ENCODE data around the gene MRPL36.

The MRPL36 gene

GRCh38 chr5:1842004-1842819 lies 42.6 kb upstream of the MRPL36 start:
- no peak for TF ChIP-seq CTCF (IDR thresholded peaks at IDR 0.05; ENCODE audit: low read depth, low read length, missing control alignments)
- DNase-seq (ENCODE audit: low read depth): no peak
- no peak overlapping the region for H3K4me3 ChIP-seq (ENCODE audit: low read depth, low read length)
- in situ Hi-C loops (cut with HindIII; ENCODE audit: low sequenced_read_pairs): no loop called here

- H3K4me3 ChIP-seq (ENCODE audit: low read depth, low read length): no peak overlapping the region
- DNase-seq (ENCODE audit: low read depth): no peak
- in situ Hi-C loops (cut with HindIII; ENCODE audit: low sequenced_read_pairs): no loop called here
- no peak for TF ChIP-seq CTCF (IDR thresholded peaks at IDR 0.05; ENCODE audit: low read depth, low read length, missing control alignments)
These were observed 41.3 kb upstream of the MRPL36 start for GRCh38 chr5:1840741-1841521.

- no peak for DNase-seq (ENCODE audit: low read depth)
- in situ Hi-C loops (cut with HindIII; ENCODE audit: low sequenced_read_pairs): no loop called here
- no peak for TF ChIP-seq CTCF (IDR thresholded peaks at IDR 0.05; ENCODE audit: low read depth, low read length, missing control alignments)
- no peak overlapping the region for H3K4me3 ChIP-seq (ENCODE audit: low read depth, low read length)
These were observed 40.5 kb upstream of the MRPL36 start for GRCh38 chr5:1840071-1840547.

GRCh38 chr5:1838013-1838412 lies 38.4 kb upstream of the MRPL36 start:
- no peak for DNase-seq (ENCODE audit: low read depth)
- in situ Hi-C loops (cut with HindIII; ENCODE audit: low sequenced_read_pairs): no loop called here
- TF ChIP-seq CTCF (IDR thresholded peaks at IDR 0.05; ENCODE audit: low read depth, low read length, missing control alignments): no peak

GRCh38 chr5:1836891-1837880 lies 37.5 kb upstream of the MRPL36 start:
- no peak for DNase-seq (ENCODE audit: low read depth)
- in situ Hi-C loops (cut with HindIII; ENCODE audit: low sequenced_read_pairs): no loop called here
- TF ChIP-seq CTCF (IDR thresholded peaks at IDR 0.05; ENCODE audit: low read depth, low read length, missing control alignments): no peak
- H3K4me3 ChIP-seq (ENCODE audit: low read depth, low read length): no peak overlapping the region

More at GRCh38 chr5:1838013-1838412, 38.4 kb upstream of the MRPL36 start:
- H3K4me3 ChIP-seq (ENCODE audit: low read depth, low read length): no peak overlapping the region
